ENCODE data around the gene INS.

Gene INS

DNA sequence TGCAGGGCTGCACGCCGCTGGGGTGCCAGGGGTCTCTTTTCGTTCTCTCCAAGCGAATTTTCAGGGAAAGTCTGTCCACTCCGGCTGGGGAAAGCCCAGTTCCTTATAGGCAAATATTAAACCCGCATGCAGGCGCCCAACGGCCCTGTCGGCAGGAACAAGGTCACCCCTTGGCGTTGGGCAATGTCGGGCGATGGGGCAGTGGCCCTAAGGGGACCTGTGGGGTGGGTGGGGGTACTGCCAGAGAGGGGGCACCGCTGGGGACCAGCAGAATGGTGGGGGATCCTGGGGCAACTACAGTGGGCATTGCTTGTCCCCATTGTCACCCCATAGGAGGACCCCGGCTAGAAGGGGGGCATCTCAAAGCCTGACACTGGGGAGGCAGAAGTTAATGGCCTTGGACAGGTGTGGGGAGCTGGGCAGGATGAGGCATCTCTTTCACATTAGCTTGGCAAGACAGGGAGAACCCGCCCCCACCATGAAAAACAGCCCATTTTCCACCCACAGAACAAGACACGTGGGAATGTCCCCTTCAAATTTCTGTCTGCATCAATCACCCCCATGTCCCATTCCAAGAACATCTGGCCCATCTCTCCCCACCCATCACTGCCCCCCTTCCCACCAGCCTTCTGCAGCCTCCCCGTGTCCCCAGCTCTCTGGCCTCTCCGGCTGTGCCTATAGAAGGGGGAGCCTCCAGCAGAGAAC is 16.3 kb downstream of the INS start:
- no peak for DNase-seq (ENCODE audit: low spot score)

DNA sequence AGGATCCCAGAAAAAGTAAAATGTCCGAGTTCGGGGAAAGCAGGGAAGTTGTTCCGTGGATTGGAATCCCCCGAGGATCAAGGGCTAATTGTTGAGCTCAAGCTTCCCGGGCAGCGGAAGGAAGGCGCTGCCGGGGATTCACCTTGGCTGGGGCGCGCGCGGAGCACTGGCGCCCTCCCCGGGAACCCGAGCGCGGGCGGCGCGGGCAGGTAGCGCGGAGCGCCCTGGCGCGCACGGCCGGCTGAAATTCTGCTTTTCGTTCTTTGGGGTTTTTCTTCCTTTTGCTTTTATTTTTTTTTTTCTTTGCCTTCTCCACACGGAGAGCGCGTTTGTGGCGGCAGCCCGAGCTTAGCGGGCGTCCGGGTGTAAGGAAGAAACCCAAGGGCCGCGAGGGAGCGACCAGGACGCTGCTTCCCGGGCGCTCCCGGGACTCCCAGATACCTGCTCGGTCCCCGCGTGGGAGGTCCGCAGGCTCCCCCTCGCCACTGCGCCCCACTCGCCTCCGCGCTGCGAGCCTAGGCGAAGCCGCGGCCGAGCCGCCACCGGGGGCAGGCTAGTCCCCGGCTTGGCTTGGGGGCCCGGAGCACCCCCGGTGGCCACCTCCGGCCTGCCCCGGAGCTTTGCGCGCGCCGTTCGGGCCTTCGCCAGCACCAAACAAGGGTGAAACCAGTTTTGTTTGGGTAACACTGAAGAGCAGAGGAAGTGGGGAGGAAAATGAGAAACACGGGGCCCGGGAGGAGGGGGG is 17.0 kb downstream of the INS start:
- no peak for DNase-seq (ENCODE audit: low spot score)

DNA sequence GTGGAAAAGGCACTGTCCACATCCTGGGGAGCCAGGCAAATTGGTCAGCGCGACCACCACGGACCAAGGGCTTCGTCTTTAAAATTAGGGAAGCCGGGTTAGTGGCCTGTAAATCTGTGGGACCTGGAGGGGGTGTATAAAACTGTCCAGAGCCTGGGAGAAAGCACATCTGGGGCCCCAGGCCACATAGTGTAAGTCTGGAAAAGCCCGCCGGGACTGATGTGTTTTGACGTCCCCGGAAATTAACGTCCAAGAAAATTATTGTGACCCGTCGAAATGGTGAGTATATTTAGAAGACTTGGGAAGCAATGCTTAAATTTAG is 17.6 kb downstream of the INS start:
- DNase-seq (ENCODE audit: low spot score) = no peak

DNA sequence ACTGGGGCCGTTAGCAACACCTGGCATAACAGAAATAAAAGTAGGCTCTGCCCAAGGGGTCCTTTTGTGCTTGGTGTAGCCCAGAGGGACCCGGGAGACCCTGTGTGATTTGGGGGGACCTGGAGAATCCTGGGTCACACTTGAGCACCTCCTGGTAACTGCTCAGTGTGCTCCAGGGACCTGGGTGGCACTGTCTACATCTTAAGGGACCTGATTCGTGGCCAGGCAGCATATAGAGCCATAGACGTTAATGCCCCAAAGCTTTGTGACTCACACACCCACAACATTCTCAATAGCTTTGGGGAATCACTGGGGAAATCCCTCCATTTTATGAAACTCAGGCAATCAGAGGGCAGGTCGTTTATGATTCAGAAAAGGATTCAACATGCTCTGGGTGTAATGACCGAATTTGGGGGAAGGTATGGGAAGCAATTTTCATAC is 18.2 kb downstream of the INS start:
- DNase-seq (ENCODE audit: low spot score) = no peak

DNA sequence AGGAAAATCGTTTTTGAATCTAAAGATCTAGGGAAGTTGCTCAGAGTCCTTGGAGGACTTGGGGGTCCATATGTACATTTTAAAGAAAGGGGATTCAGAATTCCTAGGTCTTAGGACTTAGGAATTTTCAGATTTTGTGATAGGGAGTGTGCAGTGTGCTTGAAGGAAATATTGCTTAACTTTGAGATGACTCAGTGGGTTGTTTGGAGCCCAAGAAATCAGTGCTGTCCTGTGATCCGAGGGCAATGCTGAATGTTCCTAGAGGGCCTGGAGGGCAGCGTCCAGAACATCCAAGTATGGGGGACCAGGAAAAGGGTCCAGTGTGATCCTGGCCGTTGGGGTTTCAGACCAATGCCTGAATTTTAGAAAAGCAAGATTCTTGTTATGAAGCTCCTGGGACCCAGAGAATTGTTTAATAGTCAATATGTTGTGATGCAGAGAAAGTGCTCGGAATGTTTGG is 18.7 kb downstream of the INS start:
- DNase-seq (ENCODE audit: low spot score) = no peak

DNA sequence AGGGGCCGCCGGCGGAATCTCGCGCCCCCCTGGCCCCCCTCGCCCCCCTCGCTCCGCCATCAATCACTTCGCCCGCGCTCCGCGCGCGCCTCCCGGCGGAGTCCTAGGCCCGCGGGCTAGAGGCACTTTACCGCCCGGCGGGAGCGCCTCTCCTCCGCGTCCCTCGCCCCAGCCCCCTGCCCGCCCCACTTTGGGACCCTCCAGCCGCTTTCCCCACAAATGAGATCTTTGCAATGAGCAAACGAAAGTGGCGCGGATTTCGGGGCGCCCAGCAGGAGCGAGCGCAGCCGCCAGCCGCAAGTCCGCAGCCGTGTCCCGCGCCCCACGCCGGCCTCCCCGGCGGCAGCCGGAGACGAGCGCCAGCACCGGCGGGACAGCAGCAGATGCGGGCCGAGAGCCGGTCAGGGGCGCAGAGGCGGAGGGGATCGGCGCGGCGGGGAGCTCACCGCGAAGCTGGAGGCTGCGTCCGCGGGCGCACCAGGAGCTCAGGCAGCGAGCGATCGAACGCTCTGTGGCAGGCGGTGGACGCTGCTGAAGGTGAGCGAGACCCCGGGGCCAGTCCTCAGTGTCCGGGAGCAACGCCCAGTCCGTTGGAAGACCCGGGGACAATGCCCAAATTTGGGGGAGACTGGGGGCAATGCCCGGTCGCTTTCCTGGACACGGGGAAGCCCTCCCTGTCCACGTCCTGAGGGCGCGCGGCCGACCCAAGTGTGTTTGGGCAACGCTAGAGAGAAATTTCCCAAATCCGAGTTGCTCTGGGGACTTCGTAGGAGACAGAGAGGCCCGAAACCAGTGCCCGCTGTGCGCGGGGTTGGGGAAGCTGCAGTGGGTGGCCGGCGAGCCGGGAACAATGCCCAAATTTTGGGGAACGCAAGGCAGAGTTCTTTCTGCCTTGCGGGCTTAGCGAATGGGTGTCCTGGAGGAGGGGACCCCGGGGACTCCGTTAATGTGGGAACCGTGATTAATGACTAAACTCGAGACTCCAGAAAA is 20.3 kb downstream of the INS start:
- no peak for DNase-seq (ENCODE audit: low spot score)

DNA sequence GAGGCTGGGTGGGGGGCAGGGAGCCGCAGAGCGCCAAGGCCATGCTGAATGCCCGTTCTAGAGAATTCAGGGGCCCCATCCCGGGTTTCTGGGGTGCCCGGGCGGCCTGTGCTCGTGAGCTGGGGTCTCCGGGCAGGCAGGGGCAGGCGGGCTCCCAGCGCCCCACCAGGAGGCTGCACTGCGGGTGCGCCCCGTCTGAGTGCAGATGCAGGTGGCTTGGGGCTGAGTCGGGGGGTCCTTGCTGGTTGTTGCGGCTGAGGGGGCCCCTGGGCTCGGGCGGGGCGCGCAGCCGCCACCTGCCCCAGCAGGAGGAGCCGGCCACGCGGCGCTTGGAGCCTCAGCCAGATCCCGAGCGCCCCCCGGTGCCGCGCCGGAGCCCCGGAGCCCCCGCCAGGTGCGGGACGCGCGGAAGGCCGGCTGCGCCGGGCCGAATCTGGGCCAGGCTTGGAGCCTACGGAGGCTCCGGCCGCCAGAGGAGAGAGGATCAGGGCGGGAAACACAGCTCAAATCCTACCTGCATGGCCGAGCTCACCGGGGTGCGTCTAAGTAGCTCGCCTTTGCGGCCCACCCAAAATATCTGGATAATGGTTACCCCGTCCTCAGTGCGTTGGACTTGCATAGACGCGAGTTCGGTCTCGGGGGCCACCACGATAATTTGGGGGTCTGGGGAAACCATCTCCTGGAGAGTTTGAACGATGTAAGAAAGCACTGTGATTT is 21.2 kb downstream of the INS start:
- DNase-seq (ENCODE audit: low spot score) = no peak

DNA sequence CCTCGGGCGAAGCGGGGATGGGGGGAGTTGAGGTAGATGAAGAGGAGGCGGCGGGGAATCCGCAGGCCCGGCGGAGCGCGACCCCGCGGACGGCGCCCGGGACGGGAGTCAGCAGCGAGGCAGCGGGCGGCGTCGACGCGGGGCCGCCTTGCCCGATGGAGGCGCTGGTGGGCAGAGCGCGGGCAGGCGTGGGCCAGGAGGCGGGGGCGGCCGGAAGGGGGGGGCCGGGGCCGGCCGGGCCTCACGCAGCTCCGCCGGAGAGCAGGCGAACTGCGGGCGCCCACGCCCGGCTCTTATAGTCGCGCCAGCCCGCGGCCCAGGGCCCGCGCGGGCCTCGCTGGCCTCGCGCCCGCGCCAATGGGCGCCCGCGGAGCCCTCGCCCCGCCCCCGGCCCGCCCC is 21.9 kb downstream of the INS start, which contains the start of gene IGF2:
IGF2 (minus strand) TSS at position 267 of the 399 bp plus-strand sequence. CDS start 3,866 bp downstream, outside the sequence.
- peak; percentile 77 for DNase-seq (ENCODE audit: low spot score)

DNA sequence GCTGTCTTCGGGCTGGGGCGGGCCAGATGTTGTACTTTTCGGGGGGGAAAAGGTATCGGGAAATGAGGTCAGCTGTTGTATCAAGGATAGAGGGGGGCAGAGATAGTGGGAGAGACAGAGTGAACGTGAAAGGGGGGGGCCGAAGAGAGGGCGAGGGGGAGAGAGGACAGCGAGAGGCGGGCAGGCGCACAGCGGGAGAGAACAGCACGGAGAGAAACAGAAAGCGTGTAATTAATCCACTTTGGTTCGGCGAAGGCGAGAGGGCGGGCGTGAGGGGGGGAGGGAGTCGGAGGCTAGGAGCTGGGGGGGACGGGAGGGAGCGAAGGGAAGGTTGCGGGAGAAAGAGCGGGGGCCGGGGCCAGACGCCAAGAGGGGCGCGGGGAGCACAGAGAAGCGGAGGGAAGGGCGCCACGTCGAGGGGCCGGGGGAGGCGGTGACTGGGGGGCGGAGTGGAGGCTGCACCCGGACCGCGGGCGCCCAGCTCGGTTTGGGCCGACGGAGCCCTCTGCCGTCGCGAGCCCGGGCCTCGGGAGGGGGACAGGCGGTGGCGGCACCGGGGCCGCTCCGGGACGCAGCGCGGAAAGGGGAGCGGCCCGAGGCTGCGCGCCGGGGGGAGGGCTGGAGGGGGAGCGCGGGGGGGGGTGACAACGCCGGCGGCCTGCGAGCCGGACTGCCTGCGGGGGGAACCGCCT is 22.4 kb downstream of the INS start:
- DNase-seq (ENCODE audit: low spot score) = peak; percentile 76

DNA sequence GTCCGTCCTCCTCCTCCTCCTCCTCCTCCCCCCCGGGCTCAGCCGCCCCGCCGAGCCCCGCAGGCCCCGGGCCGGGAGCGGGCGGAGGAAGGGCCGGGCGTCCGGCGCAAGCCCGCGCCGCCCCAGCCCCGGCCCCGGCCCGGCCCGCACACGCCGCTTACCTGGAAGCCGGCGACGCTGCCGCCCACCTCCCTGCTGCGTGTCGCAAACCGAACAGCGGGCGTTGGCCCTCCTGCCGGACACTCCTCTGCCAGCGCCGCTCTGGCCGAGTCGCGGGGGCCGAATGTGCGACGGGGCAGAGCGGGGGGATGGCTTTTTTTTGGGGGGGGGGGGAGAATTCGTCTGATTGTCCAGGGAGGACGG is 23.0 kb downstream of the INS start:
- peak; percentile 72 for DNase-seq (ENCODE audit: low spot score)

DNA sequence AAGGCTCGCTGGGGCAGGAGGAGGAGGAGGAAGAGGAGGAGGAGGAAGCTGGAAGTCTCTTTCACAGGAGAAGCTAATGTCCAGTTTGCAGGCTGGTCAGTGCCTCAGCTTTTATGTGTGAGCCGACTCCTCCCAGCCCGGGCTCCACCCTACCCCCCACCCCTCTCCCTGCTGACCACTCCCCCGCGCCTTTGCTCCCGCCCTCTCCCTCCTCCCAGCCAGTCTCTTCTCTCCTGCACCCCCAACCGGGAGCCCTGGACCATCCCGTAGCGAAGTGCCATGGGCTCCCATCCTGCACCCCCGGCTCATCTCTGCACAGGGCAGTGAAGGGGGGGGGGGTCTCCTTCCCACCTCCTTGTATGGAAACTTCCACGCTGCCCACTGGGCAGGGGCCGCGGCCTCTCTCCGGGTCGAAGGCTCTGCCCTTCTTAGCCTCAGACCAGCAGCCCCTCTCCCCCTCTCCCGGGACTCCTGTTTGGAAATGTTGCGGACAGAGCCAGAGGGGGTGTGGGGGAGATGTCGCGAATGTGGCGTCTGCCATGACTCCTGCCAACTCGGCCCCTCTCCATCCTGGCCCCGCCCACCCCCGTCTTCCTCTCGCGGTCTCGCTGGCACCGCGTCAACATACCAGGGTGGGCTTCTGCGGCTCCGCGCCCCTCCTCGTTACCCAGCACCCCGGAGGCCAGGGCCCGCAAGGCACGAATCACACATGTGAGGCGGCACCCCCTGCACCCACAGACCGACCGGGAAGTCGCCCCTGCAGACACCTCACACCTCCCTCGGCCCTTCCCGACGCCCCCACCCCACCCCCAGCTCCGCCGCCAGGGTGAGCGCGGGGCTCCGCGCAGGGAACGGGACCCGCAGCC is 23.6 kb downstream of the INS start:
- DNase-seq (ENCODE audit: low spot score) = peak; percentile 98

DNA sequence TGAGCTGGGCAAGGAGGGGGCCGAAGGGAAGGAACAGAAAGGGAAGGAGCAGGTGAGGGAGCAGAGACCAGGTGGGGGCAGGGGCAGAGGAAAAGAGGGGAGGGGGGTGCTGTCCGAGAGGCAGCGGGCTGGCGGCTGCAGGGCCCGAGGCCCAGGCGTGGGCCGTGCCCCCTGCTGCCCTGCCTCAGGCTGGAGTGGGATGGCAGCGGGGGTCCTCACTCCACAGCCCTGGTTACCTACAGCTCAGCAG is 24.1 kb downstream of the INS start:
- DNase-seq (ENCODE audit: low spot score) = no peak

DNA sequence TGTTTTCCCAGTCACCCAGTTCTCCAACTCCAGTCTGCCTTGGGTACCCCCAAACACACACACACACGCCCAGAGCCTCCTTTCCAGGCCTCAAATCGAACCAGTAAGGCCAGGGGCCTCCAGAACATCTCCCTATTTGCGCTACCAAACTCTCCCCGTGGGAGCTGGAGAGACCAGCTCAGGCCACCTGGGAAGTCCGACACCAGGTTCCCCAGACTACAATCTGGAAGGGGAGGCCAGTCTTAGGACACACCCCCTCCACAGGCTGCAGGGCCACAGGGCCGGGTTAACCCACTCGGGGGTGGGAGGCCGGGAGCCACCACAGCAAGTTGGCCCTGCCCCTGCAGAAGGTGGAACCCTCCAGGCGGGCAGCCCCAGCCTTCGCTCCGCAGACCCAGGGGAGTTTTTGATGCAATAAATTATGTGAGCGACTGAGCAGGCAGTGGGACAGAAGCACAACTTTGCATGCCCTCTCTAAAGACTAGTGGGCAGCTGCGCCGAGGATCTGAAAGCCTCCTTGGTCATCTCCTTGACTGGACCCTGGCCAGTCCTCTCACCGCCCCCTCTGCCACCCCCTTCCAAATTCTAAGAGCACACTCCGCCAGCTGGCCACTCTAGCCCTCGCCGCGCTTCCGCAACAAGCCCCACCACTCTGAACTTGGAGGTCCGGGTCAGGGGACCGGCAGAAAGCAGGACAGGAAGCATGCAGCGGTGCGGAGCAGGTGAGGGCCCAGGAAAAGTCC is 24.6 kb downstream of the INS start:
- DNase-seq (ENCODE audit: low spot score) = no peak

DNA sequence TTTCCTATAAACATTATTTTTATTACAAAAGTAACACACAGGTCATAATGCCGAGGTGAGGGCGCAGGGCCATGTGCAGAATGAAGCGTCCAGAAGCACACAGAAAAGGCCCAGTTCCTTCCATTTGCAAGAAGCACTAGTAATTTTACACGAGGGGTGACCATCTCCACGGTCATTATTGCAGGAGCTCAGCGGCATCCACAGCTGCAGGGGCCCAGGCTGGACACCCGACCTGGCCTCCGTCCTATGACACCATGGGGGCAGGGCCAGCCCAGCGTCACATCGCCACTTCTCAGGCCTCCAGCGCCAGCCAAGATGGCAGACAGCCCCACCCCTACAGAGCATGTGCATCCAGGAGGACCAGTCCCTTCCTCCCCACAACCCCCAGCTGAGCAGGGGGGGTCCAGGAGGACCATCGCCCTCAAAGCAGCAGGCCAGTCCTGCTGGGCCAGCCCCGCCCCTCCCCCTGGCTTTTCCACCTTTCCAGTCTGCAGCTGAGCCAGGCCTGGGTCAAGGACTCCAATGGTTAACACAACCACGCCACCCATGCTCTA is 25.3 kb downstream of the INS start:
- DNase-seq (ENCODE audit: low spot score) = no peak

DNA sequence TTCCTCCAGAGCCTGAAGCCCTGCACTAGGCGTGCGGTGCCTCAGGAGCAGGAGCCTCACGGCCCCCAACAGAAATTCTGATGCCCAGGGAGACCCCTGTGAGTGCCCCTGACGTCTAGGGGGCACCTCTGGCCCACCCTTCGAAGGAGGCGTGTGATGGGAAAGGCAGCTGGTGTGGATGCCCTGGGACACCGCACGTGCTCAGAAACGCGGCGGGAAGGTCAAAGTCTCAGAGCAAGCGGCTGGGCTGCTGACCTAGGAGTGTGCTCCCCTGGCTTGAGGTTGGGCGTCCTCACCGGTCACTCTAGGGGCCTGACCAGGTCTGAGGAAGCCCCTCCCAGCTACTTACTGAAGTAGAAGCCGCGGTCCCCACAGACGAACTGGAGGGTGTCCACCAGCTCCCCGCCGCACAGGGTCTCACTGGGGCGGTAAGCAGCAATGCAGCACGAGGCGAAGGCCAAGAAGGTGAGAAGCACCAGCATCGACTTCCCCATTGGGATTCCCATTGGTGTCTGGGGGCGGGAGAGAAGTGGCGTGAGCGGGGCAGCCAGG is 25.9 kb downstream of the INS start:
- DNase-seq (ENCODE audit: low spot score) = no peak

DNA sequence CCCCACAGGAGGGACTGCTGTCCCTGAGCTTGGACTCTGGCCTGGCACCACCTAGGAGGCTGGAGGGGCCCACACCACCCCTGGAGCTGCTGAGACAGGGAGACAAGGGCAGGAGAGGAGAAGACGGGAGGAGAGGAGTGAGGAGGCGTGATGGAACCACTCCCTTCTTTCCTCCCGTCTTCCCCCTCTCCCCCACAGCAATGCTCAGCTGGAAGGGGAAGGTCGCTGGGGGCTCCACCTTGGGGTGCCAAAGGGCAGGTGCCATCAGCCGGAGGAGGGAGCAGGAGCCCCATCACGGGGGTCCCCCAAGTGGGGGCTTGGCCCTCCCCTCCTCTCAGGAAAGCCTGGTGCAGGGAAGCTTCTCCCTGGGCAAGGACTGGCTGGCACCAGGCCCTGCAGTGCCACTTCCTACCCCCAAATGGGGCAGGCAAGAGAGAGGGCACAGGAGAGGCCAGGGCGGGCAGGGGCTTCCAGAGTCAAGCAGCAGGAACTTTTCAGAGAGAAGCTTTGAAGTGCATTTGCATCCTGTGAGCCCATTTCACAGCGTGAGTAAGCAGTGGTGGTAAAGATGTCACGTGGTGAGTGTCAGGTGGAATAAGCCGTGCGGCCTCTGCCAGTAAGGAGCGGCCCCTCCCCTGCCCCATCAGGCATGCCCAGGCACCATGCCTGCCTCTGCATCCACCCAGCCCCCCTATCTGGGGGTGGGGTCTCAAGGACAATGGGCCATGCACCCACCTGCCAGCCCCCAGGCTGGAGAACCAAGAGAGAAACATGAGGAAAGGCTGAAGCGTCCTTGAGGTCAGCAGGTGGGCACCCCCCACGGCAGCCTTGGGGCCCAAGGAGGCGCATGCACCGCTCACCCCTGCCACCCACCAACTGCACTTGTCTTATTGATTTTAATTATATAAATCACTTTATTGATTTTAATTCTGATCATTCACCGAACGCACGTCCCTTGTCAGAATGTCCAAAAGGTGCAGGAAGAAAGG is 26.7 kb downstream of the INS start:
- no peak for DNase-seq (ENCODE audit: low spot score)

DNA sequence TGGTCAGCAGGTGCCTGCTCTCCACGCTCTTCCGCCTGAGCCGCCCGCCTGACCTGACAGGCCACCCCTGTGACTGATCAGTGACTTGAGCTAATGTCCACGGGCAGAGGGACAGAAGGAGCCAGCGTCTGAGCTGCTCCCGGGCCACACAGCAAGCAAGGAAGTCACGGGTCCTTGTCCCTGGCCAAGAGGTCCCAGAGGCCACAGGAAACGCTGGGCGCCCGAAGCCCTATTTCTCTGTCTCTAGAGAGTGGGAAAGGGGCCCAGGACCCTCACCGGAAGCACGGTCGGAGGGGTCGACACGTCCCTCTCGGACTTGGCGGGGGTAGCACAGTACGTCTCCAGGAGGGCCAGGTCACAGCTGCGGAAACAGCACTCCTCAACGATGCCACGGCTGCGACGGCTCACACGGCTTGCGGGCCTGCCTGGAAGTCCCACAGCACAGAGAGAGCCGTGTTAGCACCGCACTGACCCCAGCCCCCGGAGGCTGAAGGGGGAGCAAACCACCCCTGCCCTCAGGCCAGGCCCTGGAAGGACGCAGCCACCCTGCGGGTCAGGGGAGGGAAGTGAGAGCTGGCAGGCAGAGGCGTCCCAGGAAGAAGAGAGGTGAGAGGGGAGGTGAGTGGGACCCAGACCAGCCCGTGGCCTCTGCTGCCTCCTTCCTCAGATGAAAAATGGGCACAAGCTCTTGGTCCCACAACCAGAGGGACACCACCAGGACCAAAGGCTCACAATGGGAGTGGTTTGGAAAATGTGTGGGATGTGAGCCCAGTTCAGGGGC is 27.6 kb downstream of the INS start:
- DNase-seq (ENCODE audit: low spot score) = no peak
